H9 (cell line): ENCODE measurements around the gene GMPS. TPM values are rescaled to one million over a fixed set of nuclear protein-coding genes. Genes with fewer than 3 reads are reported as not detected.

Source experiments
- DNase-seq: peaks from one replicate; pipeline ENCODE4 v3.0.0-alpha.2; 2017
- H2AFZ ChIP-seq: one replicate; pipeline ENCODE4 v1.6.1; 2013; ENCODE audit warnings: mild to moderate bottlenecking, low read length, control low read depth, moderate library complexity
- H2AK5ac ChIP-seq: 2 replicates; pipeline ENCODE4 v1.6.1; 2013; ENCODE audit warnings: low read length, control low read depth, mixed read lengths; ENCODE audit not compliant: insufficient read length
- H2BK120ac ChIP-seq: one replicate; pipeline ENCODE4 v1.6.1; 2013; ENCODE audit warnings: low read depth, mild to moderate bottlenecking, low read length, control low read depth, inconsistent platforms; ENCODE audit not compliant: poor library complexity, severe bottlenecking
- H2BK12ac ChIP-seq: 2 replicates; pipeline ENCODE4 v1.6.1; 2013; ENCODE audit warnings: low read length, control low read depth, mixed read lengths, low read depth; ENCODE audit not compliant: insufficient read length
- H2BK15ac ChIP-seq: 2 replicates; pipeline ENCODE4 v1.6.1; 2013; ENCODE audit warnings: low read depth, low read length, control low read depth
- H2BK20ac ChIP-seq: one replicate; pipeline ENCODE4 v1.6.1; 2013; ENCODE audit warnings: low read depth, mild to moderate bottlenecking, low read length, control low read depth, inconsistent platforms; ENCODE audit not compliant: poor library complexity, severe bottlenecking
- H2BK5ac ChIP-seq: 2 replicates; pipeline ENCODE4 v1.6.1; 2013; ENCODE audit warnings: low read length, control low read depth, mixed read lengths; ENCODE audit not compliant: insufficient read length
- H3K14ac ChIP-seq: 2 replicates; pipeline ENCODE4 v1.6.1; 2013; ENCODE audit warnings: low read length, control low read depth; ENCODE audit not compliant: insufficient read depth
- H3K18ac ChIP-seq: 2 replicates; pipeline ENCODE4 v1.6.1; 2013; ENCODE audit warnings: low read depth, mild to moderate bottlenecking, mixed read lengths, low read length, control low read depth; ENCODE audit not compliant: insufficient read length
- H3K23ac ChIP-seq: 2 replicates; pipeline ENCODE4 v1.6.1; 2013; ENCODE audit warnings: low read length, control low read depth, mixed read lengths, low read depth; ENCODE audit not compliant: insufficient read length
- H3K23me2 ChIP-seq: 2 replicates; pipeline ENCODE4 v1.6.1; 2013; ENCODE audit warnings: low read depth, mild to moderate bottlenecking, mixed read lengths, low read length, control low read depth; ENCODE audit not compliant: insufficient read length, poor library complexity, severe bottlenecking
- H3K27ac ChIP-seq: 2 replicates; pipeline ENCODE4 v1.5.1; 2013; ENCODE audit warnings: low read length, control low read depth, mixed read lengths, low read depth; ENCODE audit not compliant: insufficient read length
- H3K27me3 ChIP-seq: 2 replicates; pipeline ENCODE4 v1.6.1; 2013; ENCODE audit warnings: low read length, control low read depth, inconsistent platforms; ENCODE audit not compliant: insufficient read depth
- H3K4ac ChIP-seq: 2 replicates; pipeline ENCODE4 v1.6.1; 2013; ENCODE audit warnings: low read depth, mild to moderate bottlenecking, control low read depth, inconsistent platforms, low read length, moderate library complexity
- H3K4me1 ChIP-seq: 2 replicates; pipeline ENCODE4 v1.6.1; 2013; ENCODE audit warnings: low read length, control low read depth, inconsistent platforms; ENCODE audit not compliant: insufficient read depth
- H3K4me2 ChIP-seq: 2 replicates; pipeline ENCODE4 v1.6.1; 2013; ENCODE audit warnings: low read length, control low read depth, mixed read lengths; ENCODE audit not compliant: insufficient read length, insufficient read depth
- H3K56ac ChIP-seq: 2 replicates; pipeline ENCODE4 v1.6.1; 2013; ENCODE audit warnings: low read depth, mild to moderate bottlenecking, mixed read lengths, low read length, control low read depth; ENCODE audit not compliant: insufficient read length
- H3K79me1 ChIP-seq: 2 replicates; pipeline ENCODE4 v1.6.1; 2013; ENCODE audit warnings: low read depth, mild to moderate bottlenecking, moderate library complexity, low read length, control low read depth, inconsistent platforms; ENCODE audit not compliant: insufficient read depth, poor library complexity, severe bottlenecking
- H3K79me2 ChIP-seq: 2 replicates; pipeline ENCODE4 v1.6.1; 2013; ENCODE audit warnings: low read length, control low read depth, inconsistent platforms; ENCODE audit not compliant: insufficient read depth
- H3K9ac ChIP-seq: 2 replicates; pipeline ENCODE4 v1.6.1; 2013; ENCODE audit warnings: low read length, control low read depth, mixed read lengths; ENCODE audit not compliant: insufficient read length; ENCODE audit errors: extremely low read depth
- H3K9me3 ChIP-seq: one replicate; pipeline ENCODE4 v1.6.1; 2013; ENCODE audit warnings: low read depth, low read length, inconsistent platforms; ENCODE audit not compliant: control insufficient read depth
- H3T11ph ChIP-seq: one replicate; pipeline ENCODE4 v1.6.1; 2013; ENCODE audit warnings: mild to moderate bottlenecking, low read length, control low read depth, inconsistent platforms
- H4K20me1 ChIP-seq: one replicate; pipeline ENCODE4 v1.6.1; 2013; ENCODE audit not compliant: control insufficient read depth, insufficient read length, insufficient read depth
- H4K5ac ChIP-seq: 2 replicates; pipeline ENCODE4 v1.6.1; 2013; ENCODE audit warnings: low read depth, mild to moderate bottlenecking, mixed read lengths, low read length, control low read depth; ENCODE audit not compliant: insufficient read length
- H4K8ac ChIP-seq: replicated peaks from 2 replicates; pipeline ENCODE4 v1.6.1; 2013; ENCODE audit warnings: low read length, control low read depth, mixed read lengths, low read depth; ENCODE audit not compliant: insufficient read length
- H4K91ac ChIP-seq: 2 replicates; pipeline ENCODE4 v1.6.1; 2013; ENCODE audit warnings: low read depth, mild to moderate bottlenecking, moderate library complexity, mixed read lengths, low read length, control low read depth; ENCODE audit not compliant: insufficient read length
- H3K27ac Mint-ChIP-seq, 3 experiments: 2 replicates in 2 of 3; 3 replicates in 1 of 3; pipeline ENCODE4 v1.8.0; 2020 to 2021; ENCODE audit warnings: mixed read lengths in 3 of 3, mild to moderate bottlenecking in 1 of 3, moderate library complexity in 1 of 3
- H3K27me3 Mint-ChIP-seq: 2 replicates; pipeline ENCODE4 v1.8.0; 2021; ENCODE audit warnings: low read depth, mild to moderate bottlenecking, moderate library complexity, mixed read lengths
- H3K36me3 Mint-ChIP-seq, 3 experiments: 2 replicates in 2 of 3; 3 replicates in 1 of 3; pipeline ENCODE4 v1.8.0; 2020 to 2021; ENCODE audit warnings: low read depth in 3 of 3, mixed read lengths in 3 of 3; ENCODE audit not compliant: insufficient read depth in 1 of 3
- H3K4me1 Mint-ChIP-seq, 2 experiments: 2 replicates each; pipeline ENCODE4 v1.8.0; 2020; ENCODE audit warnings: mixed read lengths in 2 of 2
- H3K4me3 Mint-ChIP-seq, 2 experiments: 2 replicates in 1 of 2; 3 replicates in 1 of 2; pipeline ENCODE4 v1.8.0; 2020 to 2021; ENCODE audit warnings: mild to moderate bottlenecking in 2 of 2, mixed read lengths in 2 of 2, moderate library complexity in 1 of 2
- H3K9me3 Mint-ChIP-seq, 2 experiments: 2 replicates in 1 of 2; 3 replicates in 1 of 2; pipeline ENCODE4 v1.8.0; 2020; ENCODE audit warnings: mild to moderate bottlenecking in 2 of 2, mixed read lengths in 2 of 2, moderate library complexity in 1 of 2
- WGBS: extraction: QIAGEN DNeasy Blood & Tissue Kit; methylation state at CpG from one replicate; pipeline ENCODE4 v1.1.7; 2013; ENCODE audit warnings: missing lambda C conversion rate, low lambda C conversion rate, mixed read lengths; ENCODE audit not compliant: insufficient read length; ENCODE audit errors: extremely low coverage; 5-methylcytosine and 5-hydroxymethylcytosine counted together
- total RNA-seq: library from RNA; stranded (reverse); gene quantifications from 2 replicates; pipeline ENCODE4 v1.2.1, GENCODE V29; 2021
- TF ChIP-seq, protein P1 (sequence below): fragments of 200-600 bp; sonication (generic); conservative IDR thresholded peaks from 3 replicates; pipeline ENCODE4 v1.8.0; 2021; ENCODE audit warnings: antibody characterized with exemption, mild to moderate bottlenecking

GMPS gene
- total RNA-seq, 1 experiment from 2014 or later = 142 TPM

DNA sequence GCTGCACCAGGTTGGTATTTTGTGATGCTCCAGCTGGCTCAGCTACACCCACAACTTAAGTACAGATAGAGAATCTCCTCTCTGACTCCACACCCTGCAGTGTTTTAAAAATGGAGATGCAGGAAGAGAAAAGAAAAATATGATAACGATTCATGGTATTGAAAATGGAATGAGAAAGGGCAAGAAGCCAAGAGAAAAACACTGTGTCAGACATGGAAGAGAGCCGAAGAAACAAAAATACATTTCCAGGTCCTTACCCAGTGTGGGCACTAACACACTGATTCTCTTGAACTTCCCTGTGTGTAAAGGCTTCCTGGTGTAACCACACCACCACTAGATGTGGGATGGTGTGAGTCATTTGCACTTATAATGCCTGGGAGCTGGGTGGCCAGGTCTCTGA is 93.1 kb downstream of the GMPS start:
- H3K23me2 ChIP-seq = no peaks in the 10 kb centered on the region
- no peaks in the 10 kb centered on the region for H3K79me1 ChIP-seq
- H2AK5ac ChIP-seq = no peak overlapping the region
- TF ChIP-seq, protein P1, sequence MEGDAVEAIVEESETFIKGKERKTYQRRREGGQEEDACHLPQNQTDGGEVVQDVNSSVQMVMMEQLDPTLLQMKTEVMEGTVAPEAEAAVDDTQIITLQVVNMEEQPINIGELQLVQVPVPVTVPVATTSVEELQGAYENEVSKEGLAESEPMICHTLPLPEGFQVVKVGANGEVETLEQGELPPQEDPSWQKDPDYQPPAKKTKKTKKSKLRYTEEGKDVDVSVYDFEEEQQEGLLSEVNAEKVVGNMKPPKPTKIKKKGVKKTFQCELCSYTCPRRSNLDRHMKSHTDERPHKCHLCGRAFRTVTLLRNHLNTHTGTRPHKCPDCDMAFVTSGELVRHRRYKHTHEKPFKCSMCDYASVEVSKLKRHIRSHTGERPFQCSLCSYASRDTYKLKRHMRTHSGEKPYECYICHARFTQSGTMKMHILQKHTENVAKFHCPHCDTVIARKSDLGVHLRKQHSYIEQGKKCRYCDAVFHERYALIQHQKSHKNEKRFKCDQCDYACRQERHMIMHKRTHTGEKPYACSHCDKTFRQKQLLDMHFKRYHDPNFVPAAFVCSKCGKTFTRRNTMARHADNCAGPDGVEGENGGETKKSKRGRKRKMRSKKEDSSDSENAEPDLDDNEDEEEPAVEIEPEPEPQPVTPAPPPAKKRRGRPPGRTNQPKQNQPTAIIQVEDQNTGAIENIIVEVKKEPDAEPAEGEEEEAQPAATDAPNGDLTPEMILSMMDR = no peak
- no peak for DNase-seq
- no peak overlapping the region for H3K56ac ChIP-seq
- H3K27me3 ChIP-seq = no peaks in the 10 kb centered on the region
- H2BK120ac ChIP-seq = no peak overlapping the region
- no peak overlapping the region for H2BK15ac ChIP-seq
- no peak overlapping the region for H3K27ac ChIP-seq
- peaks cover 7 to 10% (median 9%) of the 10 kb centered on the region in 3 experiments; a peak in 6 of 7 replicates for H3K36me3 Mint-ChIP-seq
- no peak overlapping the region for H3K9ac ChIP-seq
- H4K91ac ChIP-seq = no peak overlapping the region
- H3K4ac ChIP-seq = no peak overlapping the region
- H3T11ph ChIP-seq = no peak overlapping the region
- no peak overlapping the region for H3K14ac ChIP-seq
- no peaks in the 10 kb centered on the region for H3K79me2 ChIP-seq
- H3K4me1 ChIP-seq = no peaks in the 10 kb centered on the region
- H3K4me3 Mint-ChIP-seq = no peak overlapping the region
- WGBS = no CpG with 5 or more reads among the region's 2 CpGs
- H2BK5ac ChIP-seq = no peak overlapping the region
- peaks cover 9 to 10% of the 10 kb centered on the region in 2 experiments; a peak in 4 of 5 replicates for H3K9me3 Mint-ChIP-seq
- no peak overlapping the region for H4K5ac ChIP-seq
- H2BK12ac ChIP-seq = no peak overlapping the region
- H3K18ac ChIP-seq = no peak overlapping the region
- no peak overlapping the region for H3K23ac ChIP-seq
- H2BK20ac ChIP-seq = no peak overlapping the region
- H3K9me3 ChIP-seq = no peaks in the 10 kb centered on the region
- H3K4me2 ChIP-seq = no peak overlapping the region
- no peaks in the 10 kb centered on the region for H4K20me1 ChIP-seq
- no peaks in the 10 kb centered on the region for H3K4me1 Mint-ChIP-seq
- no peaks in the 10 kb centered on the region for H3K27me3 Mint-ChIP-seq
- no peak overlapping the region for H4K8ac ChIP-seq
- H2AFZ ChIP-seq = no peak overlapping the region
- H3K27ac Mint-ChIP-seq = no peak overlapping the region
